K562 (cell line): ENCODE data around the gene TP53I3. TPM values are rescaled to one million over a fixed set of nuclear protein-coding genes. Genes with fewer than 3 reads are reported as not detected.

Experiments
- CCAR2 ChIP-seq: fragments of 200-400 bp; formaldehyde crosslinking; IDR thresholded peaks from 2 replicates; pipeline ENCODE4 v1.6.1; 2017; ENCODE audit warnings: mild to moderate bottlenecking, low read depth, low read length
- HSF4 ChIP-seq: fragments of 250-450 bp; sonication (Bioruptor Pico); IDR thresholded peaks from 2 replicates; pipeline ENCODE4 v2.1.2; 2022; ENCODE audit warnings: mild to moderate bottlenecking, moderate library complexity, borderline replicate concordance
- MCM2 ChIP-seq: fragments of 450-650 bp; IDR thresholded peaks from 2 replicates; pipeline ENCODE4 v1.6.1; 2017; ENCODE audit warnings: low read depth, mild to moderate bottlenecking
- NR2C1 ChIP-seq, 2 experiments: fragments of 450-650 bp; IDR thresholded peaks; 2 replicates each; pipeline ENCODE4 v1.6.1; 2017; ENCODE audit warnings: mild to moderate bottlenecking in 2 of 2, antibody characterized with exemption in 1 of 2, inconsistent platforms in 1 of 2, missing compliant biosample characterization in 1 of 2, missing genetic modification characterization in 1 of 2
- PHF8 ChIP-seq: fragments of 200-600 bp; sonication (generic); IDR thresholded peaks from 2 replicates; pipeline ENCODE4 v1.6.1; 2012; ENCODE audit warnings: mixed run types, mild to moderate bottlenecking, inconsistent platforms, low read length, moderate library complexity, borderline replicate concordance
- SAFB ChIP-seq: fragments of 200-400 bp; formaldehyde crosslinking; IDR thresholded peaks from 2 replicates; pipeline ENCODE4 v1.6.1; 2017; ENCODE audit warnings: low read depth, low read length, borderline replicate concordance
- SAFB2 ChIP-seq: fragments of 200-400 bp; formaldehyde crosslinking; IDR thresholded peaks from 2 replicates; pipeline ENCODE4 v1.6.1; 2018; ENCODE audit warnings: borderline replicate concordance, low read length, low read depth, moderate library complexity; ENCODE audit not compliant: severe bottlenecking
- ZC3H8 ChIP-seq: fragments of 450-650 bp; IDR thresholded peaks from 2 replicates; pipeline ENCODE4 v1.6.1; 2017
- ZNF121 ChIP-seq: sonication (generic); formaldehyde crosslinking; conservative IDR thresholded peaks from 2 replicates; pipeline ENCODE4 v1.8.0; 2022; ENCODE audit warnings: missing genetic modification reagents
- ZNF239 ChIP-seq: fragments of 250-450 bp; sonication (Bioruptor Pico); IDR thresholded peaks from 2 replicates; pipeline ENCODE4 v1.4.0; 2020; ENCODE audit warnings: mild to moderate bottlenecking
- polyA plus RNA-seq, 8 experiments: library from polyadenylated mRNA; depleted of rRNA in 4 of 8; stranded (reverse) in 5 of 8; unstranded in 3 of 8; fragments of >200 nt; fragmentation: Nextera tagmentation in 2 of 8; fragmentation: Illumina TruSeq in 1 of 8; extraction: Ambion mirVana in 2 of 8; extraction: Trizol in 1 of 8; gene quantifications; 2 replicates each; pipeline versions ENCODE4 v1.2.1 to v1.2.3, GENCODE V29; 2011 to 2014; ENCODE audit warnings: inconsistent platforms in 1 of 8, missing spikeins in 1 of 8
- total RNA-seq, 7 experiments: library from RNA; depleted of rRNA in 6 of 7; stranded (reverse); fragments of >200 nt in 6 of 7; fragmentation: Illumina TruSeq in 2 of 7; extraction: Trizol in 2 of 7; gene quantifications; 2 replicates each; pipeline versions ENCODE4 v1.2.1 to v1.2.3, GENCODE V29; 2011 to 2021; ENCODE audit warnings: low replicate concordance in 1 of 7
- TF ChIP-seq, protein P1 (sequence below): conservative IDR thresholded peaks from 2 replicates; pipeline ENCODE4 v1.6.1; 2011; ENCODE audit warnings: low read depth, mild to moderate bottlenecking, low read length; ENCODE audit not compliant: control insufficient read depth
- TF ChIP-seq, protein P2 (sequence below): fragments of 450-650 bp; IDR thresholded peaks from 2 replicates; pipeline ENCODE4 v1.6.1; 2018; ENCODE audit not compliant: partially characterized antibody
- TF ChIP-seq, protein P3 (sequence below): fragments of 250-450 bp; sonication (Bioruptor Pico); IDR thresholded peaks from 2 replicates; pipeline ENCODE4 v1.4.0; 2020
- TF ChIP-seq, protein P4 (sequence below): sonication (generic); formaldehyde crosslinking; IDR thresholded peaks from 2 replicates; pipeline ENCODE4 v1.8.0; 2023; ENCODE audit warnings: missing genetic modification reagents, mild to moderate bottlenecking, borderline replicate concordance

TP53I3 gene
- total and polyA plus RNA-seq, 9 of the 15 experiments (the other 6 are each of a cell fraction or from before 2014, with no cell fraction given) = 0.65 to 9.5 (median 5.6) TPM

DNA sequence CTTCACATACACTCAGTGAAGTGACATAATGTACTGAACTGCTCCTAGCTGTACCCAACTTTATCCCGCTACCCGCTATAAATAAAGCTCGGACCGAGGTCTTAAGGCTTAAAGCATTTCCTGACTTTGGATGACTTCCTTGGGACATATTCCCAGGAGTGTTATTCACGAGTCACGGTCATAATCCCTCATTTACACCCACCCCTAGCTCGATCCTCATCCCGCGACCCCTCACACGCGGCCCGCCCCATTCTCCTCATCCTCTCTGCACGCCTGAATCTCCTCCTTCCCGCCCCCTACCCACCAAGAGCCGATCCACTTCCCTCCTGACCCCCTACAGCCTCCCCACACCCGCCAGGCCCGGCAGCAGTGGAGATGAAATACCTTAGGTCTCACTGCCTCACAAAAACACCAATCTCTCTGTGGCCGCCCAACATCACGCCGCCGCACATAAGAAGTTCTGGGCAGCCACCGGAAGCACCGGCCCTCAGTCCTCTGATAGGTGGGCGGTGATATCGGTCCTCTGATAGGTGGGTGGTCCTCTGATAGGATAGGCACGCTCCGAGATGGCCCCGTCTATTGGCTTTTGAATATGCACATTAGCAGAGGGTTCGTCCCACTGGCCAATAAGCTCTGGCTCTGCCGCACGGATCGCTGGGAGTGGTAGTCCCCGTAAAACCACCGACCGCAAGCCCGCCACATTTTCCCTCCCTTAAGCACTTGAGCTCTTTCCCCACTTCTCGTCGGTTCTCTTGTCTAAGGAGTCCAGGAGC lies 37.5 kb downstream of the TP53I3 start, which contains the start of gene WDCP (continued):
- TF ChIP-seq, protein P1, sequence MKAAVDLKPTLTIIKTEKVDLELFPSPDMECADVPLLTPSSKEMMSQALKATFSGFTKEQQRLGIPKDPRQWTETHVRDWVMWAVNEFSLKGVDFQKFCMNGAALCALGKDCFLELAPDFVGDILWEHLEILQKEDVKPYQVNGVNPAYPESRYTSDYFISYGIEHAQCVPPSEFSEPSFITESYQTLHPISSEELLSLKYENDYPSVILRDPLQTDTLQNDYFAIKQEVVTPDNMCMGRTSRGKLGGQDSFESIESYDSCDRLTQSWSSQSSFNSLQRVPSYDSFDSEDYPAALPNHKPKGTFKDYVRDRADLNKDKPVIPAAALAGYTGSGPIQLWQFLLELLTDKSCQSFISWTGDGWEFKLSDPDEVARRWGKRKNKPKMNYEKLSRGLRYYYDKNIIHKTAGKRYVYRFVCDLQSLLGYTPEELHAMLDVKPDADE = peak; percentile 25; the same call in 1 of the 2 replicates
- TF ChIP-seq CCAR2 (no peak), ZC3H8 (no peak), MCM2 (no peak), ZNF121 (CRISPR knock-in tag) (no peak), HSF4 (CRISPR knock-in tag) (no peak), SAFB (no peak), NR2C1 (IDR thresholded peaks at IDR 0.05) (no peak), NR2C1 (tag; IDR thresholded peaks at IDR 0.05) (no peak), PHF8 (peak; percentile 82; the same call in 1 of the 2 replicates), ZNF239 (CRISPR knock-in tag) (no peak), SAFB2 (no peak)
- TF ChIP-seq, protein P2, sequence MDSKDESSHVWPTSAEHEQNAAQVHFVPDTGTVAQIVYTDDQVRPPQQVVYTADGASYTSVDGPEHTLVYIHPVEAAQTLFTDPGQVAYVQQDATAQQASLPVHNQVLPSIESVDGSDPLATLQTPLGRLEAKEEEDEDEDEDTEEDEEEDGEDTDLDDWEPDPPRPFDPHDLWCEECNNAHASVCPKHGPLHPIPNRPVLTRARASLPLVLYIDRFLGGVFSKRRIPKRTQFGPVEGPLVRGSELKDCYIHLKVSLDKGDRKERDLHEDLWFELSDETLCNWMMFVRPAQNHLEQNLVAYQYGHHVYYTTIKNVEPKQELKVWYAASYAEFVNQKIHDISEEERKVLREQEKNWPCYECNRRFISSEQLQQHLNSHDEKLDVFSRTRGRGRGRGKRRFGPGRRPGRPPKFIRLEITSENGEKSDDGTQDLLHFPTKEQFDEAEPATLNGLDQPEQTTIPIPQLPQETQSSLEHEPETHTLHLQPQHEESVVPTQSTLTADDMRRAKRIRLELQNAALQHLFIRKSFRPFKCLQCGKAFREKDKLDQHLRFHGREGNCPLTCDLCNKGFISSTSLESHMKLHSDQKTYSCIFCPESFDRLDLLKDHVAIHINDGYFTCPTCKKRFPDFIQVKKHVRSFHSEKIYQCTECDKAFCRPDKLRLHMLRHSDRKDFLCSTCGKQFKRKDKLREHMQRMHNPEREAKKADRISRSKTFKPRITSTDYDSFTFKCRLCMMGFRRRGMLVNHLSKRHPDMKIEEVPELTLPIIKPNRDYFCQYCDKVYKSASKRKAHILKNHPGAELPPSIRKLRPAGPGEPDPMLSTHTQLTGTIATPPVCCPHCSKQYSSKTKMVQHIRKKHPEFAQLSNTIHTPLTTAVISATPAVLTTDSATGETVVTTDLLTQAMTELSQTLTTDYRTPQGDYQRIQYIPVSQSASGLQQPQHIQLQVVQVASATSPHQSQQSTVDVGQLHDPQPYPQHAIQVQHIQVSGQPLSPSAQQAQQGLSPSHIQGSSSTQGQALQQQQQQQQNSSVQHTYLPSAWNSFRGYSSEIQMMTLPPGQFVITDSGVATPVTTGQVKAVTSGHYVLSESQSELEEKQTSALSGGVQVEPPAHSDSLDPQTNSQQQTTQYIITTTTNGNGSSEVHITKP = peak; percentile 15
- TF ChIP-seq, protein P3, sequence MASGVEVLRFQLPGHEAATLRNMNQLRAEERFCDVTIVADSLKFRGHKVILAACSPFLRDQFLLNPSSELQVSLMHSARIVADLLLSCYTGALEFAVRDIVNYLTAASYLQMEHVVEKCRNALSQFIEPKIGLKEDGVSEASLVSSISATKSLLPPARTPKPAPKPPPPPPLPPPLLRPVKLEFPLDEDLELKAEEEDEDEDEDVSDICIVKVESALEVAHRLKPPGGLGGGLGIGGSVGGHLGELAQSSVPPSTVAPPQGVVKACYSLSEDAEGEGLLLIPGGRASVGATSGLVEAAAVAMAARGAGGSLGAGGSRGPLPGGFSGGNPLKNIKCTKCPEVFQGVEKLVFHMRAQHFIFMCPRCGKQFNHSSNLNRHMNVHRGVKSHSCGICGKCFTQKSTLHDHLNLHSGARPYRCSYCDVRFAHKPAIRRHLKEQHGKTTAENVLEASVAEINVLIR (CRISPR knock-in tag) = no peak
- TF ChIP-seq, protein P4, sequence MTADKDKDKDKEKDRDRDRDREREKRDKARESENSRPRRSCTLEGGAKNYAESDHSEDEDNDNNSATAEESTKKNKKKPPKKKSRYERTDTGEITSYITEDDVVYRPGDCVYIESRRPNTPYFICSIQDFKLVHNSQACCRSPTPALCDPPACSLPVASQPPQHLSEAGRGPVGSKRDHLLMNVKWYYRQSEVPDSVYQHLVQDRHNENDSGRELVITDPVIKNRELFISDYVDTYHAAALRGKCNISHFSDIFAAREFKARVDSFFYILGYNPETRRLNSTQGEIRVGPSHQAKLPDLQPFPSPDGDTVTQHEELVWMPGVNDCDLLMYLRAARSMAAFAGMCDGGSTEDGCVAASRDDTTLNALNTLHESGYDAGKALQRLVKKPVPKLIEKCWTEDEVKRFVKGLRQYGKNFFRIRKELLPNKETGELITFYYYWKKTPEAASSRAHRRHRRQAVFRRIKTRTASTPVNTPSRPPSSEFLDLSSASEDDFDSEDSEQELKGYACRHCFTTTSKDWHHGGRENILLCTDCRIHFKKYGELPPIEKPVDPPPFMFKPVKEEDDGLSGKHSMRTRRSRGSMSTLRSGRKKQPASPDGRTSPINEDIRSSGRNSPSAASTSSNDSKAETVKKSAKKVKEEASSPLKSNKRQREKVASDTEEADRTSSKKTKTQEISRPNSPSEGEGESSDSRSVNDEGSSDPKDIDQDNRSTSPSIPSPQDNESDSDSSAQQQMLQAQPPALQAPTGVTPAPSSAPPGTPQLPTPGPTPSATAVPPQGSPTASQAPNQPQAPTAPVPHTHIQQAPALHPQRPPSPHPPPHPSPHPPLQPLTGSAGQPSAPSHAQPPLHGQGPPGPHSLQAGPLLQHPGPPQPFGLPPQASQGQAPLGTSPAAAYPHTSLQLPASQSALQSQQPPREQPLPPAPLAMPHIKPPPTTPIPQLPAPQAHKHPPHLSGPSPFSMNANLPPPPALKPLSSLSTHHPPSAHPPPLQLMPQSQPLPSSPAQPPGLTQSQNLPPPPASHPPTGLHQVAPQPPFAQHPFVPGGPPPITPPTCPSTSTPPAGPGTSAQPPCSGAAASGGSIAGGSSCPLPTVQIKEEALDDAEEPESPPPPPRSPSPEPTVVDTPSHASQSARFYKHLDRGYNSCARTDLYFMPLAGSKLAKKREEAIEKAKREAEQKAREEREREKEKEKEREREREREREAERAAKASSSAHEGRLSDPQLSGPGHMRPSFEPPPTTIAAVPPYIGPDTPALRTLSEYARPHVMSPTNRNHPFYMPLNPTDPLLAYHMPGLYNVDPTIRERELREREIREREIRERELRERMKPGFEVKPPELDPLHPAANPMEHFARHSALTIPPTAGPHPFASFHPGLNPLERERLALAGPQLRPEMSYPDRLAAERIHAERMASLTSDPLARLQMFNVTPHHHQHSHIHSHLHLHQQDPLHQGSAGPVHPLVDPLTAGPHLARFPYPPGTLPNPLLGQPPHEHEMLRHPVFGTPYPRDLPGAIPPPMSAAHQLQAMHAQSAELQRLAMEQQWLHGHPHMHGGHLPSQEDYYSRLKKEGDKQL (CRISPR knock-in tag) = no peak
